SKM-1 (cell line): ENCODE measurements around the gene WDR5B.

ENCODE experiments used
- DNase-seq: peaks from one replicate; lab custom pipeline; 2025; ENCODE audit not compliant: unreplicated experiment; lab: John Stamatoyannopoulos, UW

WDR5B gene

GRCh38 chr3:122409446-122409845 lies 6.4 kb downstream of the WDR5B start:
- DNase-seq: no peak

- no peak for DNase-seq
Observed at GRCh38 chr3:122407946-122408345, 7.9 kb downstream of the WDR5B start.

DNA sequence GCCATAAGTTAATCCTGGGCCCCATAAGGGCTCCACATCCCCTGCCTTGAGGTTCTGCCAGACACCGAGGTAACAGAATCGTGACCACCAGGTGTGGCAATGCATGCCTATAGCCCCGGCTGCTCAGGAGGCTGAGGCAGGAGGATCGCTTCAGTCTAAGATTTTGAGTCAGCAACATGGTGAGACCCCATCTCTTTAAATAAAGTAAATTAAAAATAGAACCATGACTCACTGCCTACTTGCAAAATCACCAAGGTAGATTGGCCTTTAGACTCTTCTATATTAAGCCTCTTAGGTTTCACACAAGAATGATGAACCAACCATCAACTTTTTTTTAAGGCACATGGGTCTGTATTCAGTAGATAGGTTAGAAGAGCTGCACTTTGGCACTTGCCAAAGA lies 9.7 kb downstream of the WDR5B start:
- no peak for DNase-seq

DNA sequence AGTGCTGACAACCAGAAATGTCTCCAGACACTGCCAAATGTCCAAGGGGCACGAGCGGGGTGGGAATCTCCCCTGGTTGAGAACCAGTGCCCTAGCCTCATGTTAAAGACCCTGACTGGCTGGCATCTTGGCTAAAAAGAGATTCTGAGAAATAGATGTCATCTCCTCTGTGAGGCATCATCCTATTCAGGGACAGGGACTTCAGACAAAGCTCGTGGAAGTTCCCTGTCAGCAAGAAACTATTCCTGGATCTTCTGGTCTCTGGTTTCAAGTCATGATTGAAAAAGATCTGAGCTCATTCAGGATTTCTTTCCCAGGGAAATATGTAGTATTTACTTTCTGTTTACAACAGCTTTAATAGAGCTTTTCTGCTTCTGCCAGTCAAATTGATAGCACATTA lies 10.8 kb downstream of the WDR5B start:
- no peak for DNase-seq

- no peak for DNase-seq
Observed at GRCh38 chr3:122403489-122403888, 12.4 kb downstream of the WDR5B start.

DNA sequence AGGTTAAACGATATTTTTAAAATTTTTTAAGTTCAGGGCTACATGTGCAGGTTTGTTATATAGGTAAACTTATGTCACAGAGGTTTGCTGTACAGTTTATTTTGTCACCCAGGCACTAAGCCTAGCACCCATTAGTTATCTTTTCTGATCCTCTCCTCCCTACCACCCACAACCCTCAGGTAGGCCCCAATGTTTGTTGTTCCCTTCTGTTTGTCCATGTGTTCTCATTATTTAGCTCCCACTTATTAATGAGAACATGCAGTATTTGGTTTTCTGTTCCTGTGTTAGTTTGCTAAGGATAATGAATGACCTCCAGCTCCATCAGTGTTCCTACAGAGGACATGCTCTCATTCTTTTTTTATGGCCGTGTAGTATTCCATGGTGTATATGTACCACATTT lies 16.9 kb downstream of the WDR5B start:
- no peak for DNase-seq

GRCh38 chr3:122397201-122397600 lies 18.7 kb downstream of the WDR5B start:
- DNase-seq: no peak

DNA sequence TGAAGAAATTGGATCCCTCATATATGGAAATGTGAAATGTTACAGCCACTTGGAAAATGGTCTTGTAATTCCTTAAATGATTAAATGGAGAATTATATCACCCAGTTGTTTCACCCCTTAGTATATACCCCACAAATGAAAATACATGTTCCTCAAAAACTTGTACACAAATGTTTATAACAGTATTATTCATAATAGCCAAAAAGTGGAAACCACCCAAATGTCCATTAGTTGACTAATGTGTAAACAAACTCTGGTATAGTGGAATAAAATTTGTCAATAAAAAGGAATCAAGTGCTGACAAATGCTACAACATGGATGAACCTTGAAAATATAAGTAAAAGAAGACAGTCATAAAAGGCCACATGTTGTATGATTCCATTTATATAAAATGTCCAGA lies 19.4 kb downstream of the WDR5B start:
- no peak for DNase-seq

DNA sequence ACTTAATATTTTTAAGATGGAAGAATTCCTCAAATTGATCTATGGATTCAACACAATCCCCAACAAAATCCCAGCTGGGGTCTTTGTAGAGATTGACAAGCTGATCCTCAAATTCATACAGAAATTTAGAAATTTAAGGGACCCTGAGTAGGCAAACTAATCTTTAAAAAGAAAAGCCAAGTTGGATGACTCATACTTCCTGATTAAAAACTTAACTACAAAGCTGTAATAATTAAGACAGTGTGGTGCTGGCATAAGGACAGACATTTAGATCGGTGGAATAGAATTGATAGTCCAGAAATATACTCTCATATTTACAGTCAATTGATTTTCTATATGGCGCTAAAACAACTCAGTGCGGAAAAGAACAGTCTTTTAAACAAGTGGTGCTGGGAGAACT lies 20.3 kb downstream of the WDR5B start:
- no peak for DNase-seq

DNA sequence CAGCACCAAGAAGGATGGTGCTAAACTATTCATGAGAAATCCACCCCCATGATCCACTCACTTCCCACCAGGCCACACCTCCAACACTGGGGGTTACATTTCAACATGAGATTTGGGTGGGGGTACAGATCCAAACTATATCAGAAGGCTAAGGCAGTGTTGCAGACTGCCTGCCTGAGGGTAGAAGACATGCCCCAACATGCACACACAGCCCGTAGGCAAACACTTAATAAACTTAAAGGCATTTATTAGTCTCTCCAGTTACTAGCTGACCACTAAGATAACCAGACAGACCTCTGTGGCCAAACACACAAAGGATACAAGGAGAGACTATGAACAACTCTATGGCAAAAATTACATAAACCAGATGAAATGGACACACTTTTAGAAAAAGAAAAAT lies 21.7 kb downstream of the WDR5B start:
- DNase-seq: no peak

DNA sequence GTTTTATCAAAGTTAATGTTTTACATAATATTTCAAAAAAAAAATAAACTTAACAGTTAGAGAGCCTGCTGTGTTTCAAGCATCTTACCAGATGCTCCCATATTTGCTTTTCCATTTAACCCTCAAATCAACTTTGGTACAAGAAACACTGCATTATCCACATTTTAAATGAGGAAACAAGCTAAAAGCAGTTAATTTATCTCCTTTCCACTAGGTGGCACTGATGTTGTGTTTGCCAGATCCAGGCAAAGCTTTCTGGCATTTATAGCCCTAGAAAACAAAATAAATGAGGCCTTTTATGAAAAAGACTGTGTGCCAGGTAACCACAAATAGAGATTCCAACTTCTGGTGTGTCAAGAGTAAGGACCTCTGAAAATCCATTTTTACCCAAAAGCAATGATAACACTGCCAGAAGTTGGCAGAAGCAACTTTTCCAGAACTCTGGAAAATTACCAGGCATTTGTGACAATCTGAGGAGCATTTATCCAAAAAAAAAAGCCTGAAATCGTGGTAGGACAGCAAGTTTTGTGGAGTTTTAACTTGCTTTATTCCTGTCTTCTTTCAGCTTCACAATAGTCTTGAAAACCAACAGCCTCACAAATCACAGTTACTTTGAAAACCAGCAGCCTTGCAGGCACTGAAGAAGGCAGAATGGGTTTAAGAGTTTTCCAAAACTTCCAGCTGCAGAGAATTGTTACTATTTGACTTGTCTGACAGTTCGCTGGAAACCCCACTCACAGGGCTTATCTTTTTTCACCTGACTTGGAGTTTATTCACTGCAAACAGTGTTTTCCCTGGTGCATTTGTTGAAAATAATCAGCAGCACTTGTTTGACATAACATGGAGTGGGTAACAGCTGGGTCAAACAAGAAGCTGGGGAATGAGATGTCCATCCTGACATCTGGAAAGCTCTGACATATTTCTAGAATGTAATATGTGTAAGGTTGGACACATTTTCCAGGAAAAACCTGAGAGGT lies 22.7 kb downstream of the WDR5B start:
- DNase-seq: no peak

DNA sequence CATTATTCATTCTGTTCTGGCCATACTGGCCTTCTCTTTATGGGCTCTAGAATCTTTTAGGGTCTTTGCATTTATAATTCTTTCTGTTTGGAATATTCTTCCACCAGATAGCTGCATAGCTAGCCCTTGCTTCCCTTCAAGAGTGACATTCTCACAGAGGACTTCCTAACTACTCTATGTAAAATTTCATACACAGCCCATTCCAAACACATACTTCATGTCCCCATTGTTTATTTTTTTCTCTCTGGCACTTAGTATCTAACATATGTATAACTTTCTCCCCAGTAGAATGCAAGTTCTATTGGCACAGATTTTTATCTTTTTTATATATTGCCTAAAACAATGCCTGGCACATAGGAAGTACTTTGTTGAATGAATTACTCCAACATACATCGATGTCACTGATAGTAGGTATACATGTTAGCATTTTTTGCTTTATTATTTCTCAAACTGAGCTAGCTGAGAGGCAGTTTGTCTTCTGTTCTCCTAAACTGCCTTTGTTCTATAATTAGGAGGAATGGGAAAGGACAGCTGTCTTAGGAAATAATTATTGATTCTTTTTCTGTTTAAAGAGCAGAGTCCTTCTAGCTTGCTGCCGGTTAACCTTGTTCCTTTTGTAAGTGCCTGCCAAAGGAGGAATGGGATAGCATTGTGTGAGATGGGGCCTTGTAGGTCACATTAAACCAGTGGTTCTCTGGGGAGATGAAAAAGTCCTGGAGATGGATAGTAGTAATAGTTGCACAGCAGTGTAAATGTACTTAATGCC lies 24.0 kb downstream of the WDR5B start:
- no peak for DNase-seq

GRCh38 chr3:122390665-122391064 lies 25.2 kb downstream of the WDR5B start:
- DNase-seq: no peak

DNA sequence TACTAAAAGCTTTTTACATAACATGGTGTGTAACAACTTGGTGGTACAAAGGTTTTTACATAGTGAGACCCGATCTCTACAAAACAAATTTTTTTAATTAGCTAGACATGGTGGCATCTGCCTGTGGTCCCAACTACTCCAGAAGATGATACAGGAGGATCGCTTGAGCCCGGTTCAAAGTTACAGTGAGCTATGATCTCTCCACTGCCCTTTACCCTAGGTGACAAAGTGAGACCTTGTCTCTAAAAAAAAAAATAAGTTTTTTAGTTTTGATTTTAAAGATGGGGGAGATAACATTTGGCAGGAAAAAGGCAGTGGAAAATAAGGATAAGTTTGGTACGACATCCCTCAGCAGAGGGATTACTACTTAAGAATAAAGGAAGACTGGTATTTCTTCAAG lies 26.0 kb downstream of the WDR5B start:
- DNase-seq: no peak

DNA sequence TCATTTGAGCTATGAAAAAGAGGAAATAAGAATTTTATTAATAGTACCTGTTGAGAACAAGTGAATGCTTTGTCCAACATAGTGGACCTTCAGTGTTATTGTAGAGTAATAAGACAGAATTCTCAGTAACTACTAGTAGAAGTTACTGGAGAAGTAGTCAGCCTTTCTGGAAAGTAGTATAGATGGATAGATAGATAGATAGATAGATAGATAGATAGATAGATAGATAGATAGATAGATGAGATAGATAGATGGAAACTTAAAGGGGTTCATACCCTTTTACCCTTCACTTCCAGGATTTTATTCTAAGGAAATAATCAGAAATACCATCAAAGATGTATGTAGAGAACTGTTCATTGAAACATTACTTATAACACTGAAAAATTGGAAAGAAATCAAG lies 26.7 kb downstream of the WDR5B start:
- no peak for DNase-seq

- DNase-seq: no peak
Observed at GRCh38 chr3:122387709-122388108, 28.2 kb downstream of the WDR5B start.

- peak; percentile 80 for DNase-seq
Observed at GRCh38 chr3:122383771-122384697, 31.8 kb downstream of the WDR5B start, which contains the start of gene FAM162A. FAM162A (plus strand) TSS chr3:122384182; CDS start chr3:122384266, 84 bp downstream.

GRCh38 chr3:122382888-122383666 lies 32.8 kb downstream of the WDR5B start, which contains the start of gene MIX23:
MIX23 (minus strand) TSS chr3:122383231; CDS start chr3:122383224, 7 bp downstream.
- DNase-seq: peak; percentile 76

DNA sequence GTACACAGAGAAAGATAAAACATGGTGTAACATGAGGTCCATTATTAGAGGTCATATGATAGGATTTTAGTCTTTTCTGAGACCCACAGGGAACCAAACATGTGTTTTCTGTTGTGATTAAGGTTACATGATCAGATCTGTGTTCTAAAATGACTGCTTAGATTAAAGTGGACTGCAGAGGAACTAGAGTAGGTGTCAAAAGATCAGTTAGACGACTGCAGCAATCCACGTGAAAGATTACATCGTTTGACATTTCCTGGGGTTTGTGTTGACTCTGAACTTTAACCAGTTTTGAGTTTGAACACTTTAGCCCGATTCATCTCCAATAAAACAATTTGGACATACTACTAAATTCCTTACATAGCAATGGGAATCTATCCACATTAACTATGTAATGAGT lies 37.9 kb downstream of the WDR5B start:
- DNase-seq: no peak

DNA sequence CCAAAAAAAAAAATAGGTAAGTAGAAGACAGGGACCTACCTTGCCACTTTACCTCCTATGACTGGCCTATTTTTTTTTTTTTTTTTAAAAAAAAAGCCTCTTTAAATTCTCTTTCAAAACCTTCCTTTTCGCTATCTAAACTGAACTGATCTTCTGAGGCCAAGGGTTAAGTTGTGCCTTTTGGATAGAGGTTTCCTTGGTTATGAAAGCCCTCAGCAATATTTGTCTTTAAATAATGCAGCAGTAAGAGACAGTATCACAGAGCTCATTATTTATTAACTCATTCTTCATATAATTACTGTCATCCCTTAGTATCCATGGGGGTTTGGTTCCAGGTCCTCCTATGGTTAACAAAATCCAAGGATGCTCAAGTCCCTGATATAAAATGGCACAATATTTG lies 41.8 kb downstream of the WDR5B start:
- no peak for DNase-seq
